Measurements from ENCODE around the gene HTR2B. TPM values are rescaled to one million over a fixed set of nuclear protein-coding genes. Genes with fewer than 3 reads are reported as not detected.

The HTR2B gene
- total and polyA plus RNA-seq, 2 of the 13 experiments (the other 11 are each of a cell fraction or from before 2014, with no cell fraction given) = 0.08 TPM; not detected in 1

DNA sequence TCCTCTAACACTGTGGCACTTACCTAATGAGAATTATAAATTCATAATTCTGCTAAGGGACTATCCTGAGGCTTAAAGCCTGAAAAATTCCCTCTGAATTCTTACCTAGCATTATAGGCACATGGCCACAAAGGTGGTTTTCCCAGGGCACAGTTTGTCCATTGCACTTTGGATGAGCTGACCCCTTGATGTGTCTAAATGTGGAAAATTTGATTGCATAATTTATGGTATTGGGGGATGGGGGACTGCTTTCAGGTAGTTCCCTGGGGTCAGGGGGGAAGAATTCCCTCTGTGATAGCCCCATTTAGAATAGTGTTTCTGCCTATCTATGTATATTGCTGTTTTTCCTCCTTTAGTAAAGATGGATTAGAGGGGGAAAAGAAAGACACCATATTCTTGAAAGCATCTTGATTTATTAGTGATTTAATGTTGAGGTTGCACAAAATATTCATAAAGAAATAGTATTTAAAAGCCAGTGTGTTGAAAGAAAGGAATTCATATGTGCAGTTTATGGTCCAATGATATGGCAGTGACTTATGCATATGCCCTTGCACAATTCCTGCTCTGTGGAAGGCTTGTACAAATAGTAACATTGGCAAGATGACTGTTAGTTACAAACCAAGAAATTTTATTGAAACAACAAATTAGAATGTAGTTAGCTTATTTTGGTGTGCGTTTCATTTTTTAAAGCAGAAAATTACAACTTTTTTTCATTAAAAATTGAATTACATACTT, 8.7 kb upstream of the HTR2B start:
- H3K4me2 ChIP-seq (ENCODE audit: low read depth, low read length) = no peak overlapping the region
- no peaks in the 10 kb centered on the region for H3K79me2 ChIP-seq (ENCODE audit: insufficient read depth, low read length)
- H4K20me1 ChIP-seq (ENCODE audit: insufficient read depth, low read length) = no peaks in the 10 kb centered on the region; the same call in 1 of the 2 replicates
- ChIA-PET POLR2A (no interaction called here), CTCF (ENCODE audit: low intra/inter-chr PET ratio, low total read pairs) (no interaction called here)
- FAIRE-seq (no peak), DNase-seq (ENCODE audit: low spot score) (peak; percentile 27), ATAC-seq (peak; percentile 69; the same call in 2 of the 3 replicates)
- H3K9me3 ChIP-seq (ENCODE audit: low read length) = no peaks in the 10 kb centered on the region
- no peak overlapping the region for H3K9ac ChIP-seq (ENCODE audit: insufficient read depth, low read depth, low read length)
- H2AFZ ChIP-seq (ENCODE audit: low read length) = no peak overlapping the region
- no peak overlapping the region for H3K4me3 ChIP-seq (replicated peaks in 1 of 3; ENCODE audit: insufficient read depth in 1 of 3, low read depth in 2 of 3, low read length in 3 of 3)
- H3K27ac ChIP-seq (ENCODE audit: extremely low read length, insufficient read depth, low read length) = no peak overlapping the region
- peaks cover 12% of the 10 kb centered on the region for H3K4me1 ChIP-seq (ENCODE audit: insufficient read depth, low read length)
- no TSS peak for BruUV-seq (replicated peaks)
- H3K27me3 ChIP-seq (ENCODE audit: control insufficient read depth in 1 of 2, insufficient read depth in 2 of 2, low read length in 2 of 2) = no peaks in the 10 kb centered on the region
- peaks cover under 1 to 2% of the 10 kb centered on the region in 2 experiments; a peak in 1 of 5 replicates for H3K36me3 ChIP-seq (replicated peaks in 1 of 2; ENCODE audit: control insufficient read depth in 1 of 2, insufficient read depth in 2 of 2, low read length in 2 of 2)
- in situ Hi-C loops (cut with HindIII; ENCODE audit: extremely low pct_ligation_motif_present, low pct_unique_long_range_greater_than_20kb) (no loop called here), intact Hi-C loops (cut with micrococcal nuclease; ENCODE audit: unreplicated experiment) (no loop called here)
- 97% methylated on average over 1 of the region's 1 CpG for WGBS (ENCODE audit: low lambda C conversion rate)
- TF ChIP-seq CEBPB (IDR thresholded peaks at IDR 0.05; ENCODE audit: borderline replicate concordance, low read depth, low read length) (peak; percentile 82; the same call in 1 of the 2 replicates), NR2F6 (IDR thresholded peaks at IDR 0.05) (no peak), NR2F6 (CRISPR knock-in tag; IDR thresholded peaks at IDR 0.05) (no peak), ZNF326 (CRISPR knock-in tag; IDR thresholded peaks at IDR 0.05; ENCODE audit: borderline replicate concordance) (no peak), MBD4 (IDR thresholded peaks at IDR 0.05; ENCODE audit: borderline replicate concordance, low read length) (no peak), ZFP36L2 (CRISPR knock-in tag; IDR thresholded peaks at IDR 0.05) (no peak), ZSCAN29 (CRISPR knock-in tag; conservative IDR thresholded peaks at IDR 0.05) (no peak), CEBPG (CRISPR knock-in tag; IDR thresholded peaks at IDR 0.05) (peak; percentile 17; the same call in 1 of the 2 replicates)
- TF ChIP-seq, protein P1, sequence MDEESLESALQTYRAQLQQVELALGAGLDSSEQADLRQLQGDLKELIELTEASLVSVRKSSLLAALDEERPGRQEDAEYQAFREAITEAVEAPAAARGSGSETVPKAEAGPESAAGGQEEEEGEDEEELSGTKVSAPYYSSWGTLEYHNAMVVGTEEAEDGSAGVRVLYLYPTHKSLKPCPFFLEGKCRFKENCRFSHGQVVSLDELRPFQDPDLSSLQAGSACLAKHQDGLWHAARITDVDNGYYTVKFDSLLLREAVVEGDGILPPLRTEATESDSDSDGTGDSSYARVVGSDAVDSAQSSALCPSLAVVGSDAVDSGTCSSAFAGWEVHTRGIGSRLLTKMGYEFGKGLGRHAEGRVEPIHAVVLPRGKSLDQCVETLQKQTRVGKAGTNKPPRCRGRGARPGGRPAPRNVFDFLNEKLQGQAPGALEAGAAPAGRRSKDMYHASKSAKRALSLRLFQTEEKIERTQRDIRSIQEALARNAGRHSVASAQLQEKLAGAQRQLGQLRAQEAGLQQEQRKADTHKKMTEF (CRISPR knock-in tag; IDR thresholded peaks at IDR 0.05) = no peak
- TF ChIP-seq, protein P2, sequence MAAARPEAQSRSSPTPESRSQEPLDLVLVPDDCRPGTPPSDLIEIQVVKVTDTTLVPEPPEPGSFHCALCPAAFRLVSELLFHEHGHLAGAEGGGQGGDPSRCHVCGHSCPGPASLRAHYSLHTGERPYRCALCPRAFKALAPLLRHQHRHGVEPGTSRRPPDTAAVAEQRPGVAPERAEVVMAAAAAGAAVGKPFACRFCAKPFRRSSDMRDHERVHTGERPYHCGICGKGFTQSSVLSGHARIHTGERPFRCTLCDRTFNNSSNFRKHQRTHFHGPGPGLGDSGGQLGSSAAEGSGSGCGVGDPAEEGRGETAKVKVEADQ (CRISPR knock-in tag; IDR thresholded peaks at IDR 0.05; ENCODE audit: borderline replicate concordance) = no peak
- TF ChIP-seq, protein P3, sequence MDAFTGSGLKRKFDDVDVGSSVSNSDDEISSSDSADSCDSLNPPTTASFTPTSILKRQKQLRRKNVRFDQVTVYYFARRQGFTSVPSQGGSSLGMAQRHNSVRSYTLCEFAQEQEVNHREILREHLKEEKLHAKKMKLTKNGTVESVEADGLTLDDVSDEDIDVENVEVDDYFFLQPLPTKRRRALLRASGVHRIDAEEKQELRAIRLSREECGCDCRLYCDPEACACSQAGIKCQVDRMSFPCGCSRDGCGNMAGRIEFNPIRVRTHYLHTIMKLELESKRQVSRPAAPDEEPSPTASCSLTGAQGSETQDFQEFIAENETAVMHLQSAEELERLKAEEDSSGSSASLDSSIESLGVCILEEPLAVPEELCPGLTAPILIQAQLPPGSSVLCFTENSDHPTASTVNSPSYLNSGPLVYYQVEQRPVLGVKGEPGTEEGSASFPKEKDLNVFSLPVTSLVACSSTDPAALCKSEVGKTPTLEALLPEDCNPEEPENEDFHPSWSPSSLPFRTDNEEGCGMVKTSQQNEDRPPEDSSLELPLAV (CRISPR knock-in tag; conservative IDR thresholded peaks at IDR 0.05; ENCODE audit: low read depth) = no peak
- TF ChIP-seq, protein P4, sequence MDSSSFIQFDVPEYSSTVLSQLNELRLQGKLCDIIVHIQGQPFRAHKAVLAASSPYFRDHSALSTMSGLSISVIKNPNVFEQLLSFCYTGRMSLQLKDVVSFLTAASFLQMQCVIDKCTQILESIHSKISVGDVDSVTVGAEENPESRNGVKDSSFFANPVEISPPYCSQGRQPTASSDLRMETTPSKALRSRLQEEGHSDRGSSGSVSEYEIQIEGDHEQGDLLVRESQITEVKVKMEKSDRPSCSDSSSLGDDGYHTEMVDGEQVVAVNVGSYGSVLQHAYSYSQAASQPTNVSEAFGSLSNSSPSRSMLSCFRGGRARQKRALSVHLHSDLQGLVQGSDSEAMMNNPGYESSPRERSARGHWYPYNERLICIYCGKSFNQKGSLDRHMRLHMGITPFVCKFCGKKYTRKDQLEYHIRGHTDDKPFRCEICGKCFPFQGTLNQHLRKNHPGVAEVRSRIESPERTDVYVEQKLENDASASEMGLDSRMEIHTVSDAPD (CRISPR knock-in tag; IDR thresholded peaks at IDR 0.05) = no peak
- TF ChIP-seq, protein P5, sequence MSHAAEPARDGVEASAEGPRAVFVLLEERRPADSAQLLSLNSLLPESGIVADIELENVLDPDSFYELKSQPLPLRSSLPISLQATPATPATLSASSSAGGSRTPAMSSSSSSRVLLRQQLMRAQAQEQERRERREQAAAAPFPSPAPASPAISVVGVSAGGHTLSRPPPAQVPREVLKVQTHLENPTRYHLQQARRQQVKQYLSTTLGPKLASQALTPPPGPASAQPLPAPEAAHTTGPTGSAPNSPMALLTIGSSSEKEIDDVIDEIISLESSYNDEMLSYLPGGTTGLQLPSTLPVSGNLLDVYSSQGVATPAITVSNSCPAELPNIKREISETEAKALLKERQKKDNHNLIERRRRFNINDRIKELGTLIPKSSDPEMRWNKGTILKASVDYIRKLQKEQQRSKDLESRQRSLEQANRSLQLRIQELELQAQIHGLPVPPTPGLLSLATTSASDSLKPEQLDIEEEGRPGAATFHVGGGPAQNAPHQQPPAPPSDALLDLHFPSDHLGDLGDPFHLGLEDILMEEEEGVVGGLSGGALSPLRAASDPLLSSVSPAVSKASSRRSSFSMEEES (CRISPR knock-in tag; IDR thresholded peaks at IDR 0.05) = no peak

Measured in HepG2 (cell line).